Astrocyte of the hippocampus (primary cell): ENCODE data around the gene CRYGN.
A peak's percentile ranks its signal among the peaks of the same experiment; 100 is the strongest.

Experiments used
- DNase-seq: peaks from one replicate; pipeline ENCODE4 v3.0.0; 2011; ENCODE audit warnings: low read depth, low spot score

Gene CRYGN

DNA sequence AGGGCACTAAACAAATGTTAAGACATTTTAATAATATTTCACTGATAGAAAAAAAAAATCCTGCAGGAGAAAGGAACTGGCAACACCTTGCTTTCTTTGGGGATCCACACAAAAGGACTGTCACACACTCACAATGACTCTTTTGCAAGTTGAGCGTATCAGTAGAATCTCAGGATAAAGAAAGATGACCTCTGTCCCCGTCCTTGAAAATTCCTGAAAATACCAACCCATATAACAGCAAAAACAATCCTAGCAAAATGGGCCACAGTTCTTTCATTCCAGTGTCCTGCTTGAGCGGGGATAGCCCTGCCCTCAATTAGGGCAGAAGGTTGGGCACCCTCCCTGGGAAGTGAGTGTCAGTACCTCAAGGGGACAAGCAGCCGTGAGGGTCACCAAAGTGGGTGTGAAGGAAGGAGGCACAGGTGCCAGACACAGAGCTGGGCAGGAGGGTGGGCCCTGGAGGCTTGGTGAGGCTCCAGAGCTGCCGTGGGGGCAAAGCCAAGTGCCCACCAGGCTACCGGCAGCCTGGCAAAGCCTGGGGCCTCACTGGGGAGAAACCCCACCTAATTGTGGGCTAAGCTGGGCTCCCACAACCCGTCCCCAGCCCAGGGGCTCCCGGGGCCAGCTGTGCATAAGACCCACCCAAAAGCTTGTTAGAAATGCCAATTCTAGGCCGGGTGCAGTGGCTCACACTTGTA, 32.9 kb downstream of the CRYGN start:
- no peak for DNase-seq

DNA sequence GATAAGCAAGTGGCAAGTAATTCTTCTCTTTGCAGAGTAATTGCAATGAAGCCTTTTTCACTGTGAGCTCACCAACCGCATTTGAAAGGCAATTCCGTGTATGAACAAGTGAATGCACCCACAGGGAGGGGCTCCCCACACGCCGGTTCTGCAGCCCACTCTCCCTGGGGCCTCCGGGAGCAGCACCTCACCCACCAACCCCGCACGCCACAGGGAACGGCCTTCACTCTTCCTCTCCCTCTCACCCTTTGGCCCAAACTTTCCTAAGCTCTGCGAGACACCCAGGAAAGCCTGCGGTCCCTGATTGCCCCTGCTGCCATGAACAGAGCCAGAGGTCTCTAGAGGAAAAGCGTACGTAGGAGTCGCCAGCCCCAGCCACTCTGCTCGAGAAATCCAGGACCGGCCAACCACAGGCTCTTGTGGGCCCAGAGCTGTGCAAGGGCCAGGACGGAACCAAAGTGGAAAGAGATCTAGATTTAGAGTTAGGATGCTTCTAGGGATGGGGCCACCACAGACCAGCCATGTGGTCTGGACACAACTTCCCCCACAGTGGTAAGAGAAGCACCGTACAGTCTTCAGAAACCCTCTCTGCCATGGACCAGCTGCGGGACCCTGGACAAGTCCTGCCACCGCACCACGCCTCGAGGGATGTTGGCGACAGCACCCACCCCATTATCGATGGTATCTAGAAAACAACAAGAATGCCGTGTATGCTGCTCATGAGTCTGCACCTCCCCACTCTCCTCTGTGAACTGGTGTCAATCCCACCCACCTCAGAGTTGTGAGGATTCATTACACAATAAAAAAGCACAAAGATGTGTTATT, 33.7 kb downstream of the CRYGN start:
- DNase-seq: no peak

DNA sequence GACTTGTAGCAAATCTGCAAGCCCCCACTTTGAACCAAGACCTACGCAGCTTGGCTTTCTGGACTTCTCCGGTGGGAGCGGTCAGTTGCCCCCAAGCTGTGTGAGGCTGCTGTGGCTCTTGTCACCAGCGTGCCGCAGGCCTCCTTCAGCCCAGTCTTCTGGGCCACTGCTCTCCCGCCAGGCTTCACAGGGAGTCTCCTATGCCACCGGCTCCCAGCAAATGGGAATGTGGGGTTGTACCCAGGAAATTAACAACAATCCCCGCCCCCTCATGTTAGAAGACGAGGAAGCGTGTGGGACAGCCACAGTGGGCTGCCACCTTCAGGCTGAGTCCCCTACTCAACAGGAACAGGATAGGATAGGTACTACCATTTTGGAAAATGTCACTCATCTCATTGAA, 34.4 kb downstream of the CRYGN start:
- no peak for DNase-seq

DNA sequence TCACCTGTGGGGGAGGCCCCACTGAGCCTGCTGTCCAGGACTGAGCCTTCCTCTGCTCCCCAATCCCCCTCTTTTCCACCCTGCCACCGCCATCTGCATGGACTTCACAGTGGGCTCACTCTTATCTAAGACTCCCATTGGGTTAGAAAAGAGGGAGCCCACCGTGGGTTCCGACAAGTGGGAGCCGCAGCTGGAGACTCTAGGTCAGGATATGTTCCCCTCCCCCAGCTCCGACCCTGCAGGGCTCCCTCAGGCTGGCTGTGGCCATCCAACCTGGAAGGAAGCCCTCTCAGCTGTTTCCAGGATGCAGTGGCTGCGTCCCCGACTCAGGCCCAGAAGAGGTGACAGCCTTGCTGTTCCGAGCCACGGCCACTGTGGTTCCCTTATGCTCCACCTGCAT, 34.9 kb downstream of the CRYGN start:
- DNase-seq: no peak

DNA sequence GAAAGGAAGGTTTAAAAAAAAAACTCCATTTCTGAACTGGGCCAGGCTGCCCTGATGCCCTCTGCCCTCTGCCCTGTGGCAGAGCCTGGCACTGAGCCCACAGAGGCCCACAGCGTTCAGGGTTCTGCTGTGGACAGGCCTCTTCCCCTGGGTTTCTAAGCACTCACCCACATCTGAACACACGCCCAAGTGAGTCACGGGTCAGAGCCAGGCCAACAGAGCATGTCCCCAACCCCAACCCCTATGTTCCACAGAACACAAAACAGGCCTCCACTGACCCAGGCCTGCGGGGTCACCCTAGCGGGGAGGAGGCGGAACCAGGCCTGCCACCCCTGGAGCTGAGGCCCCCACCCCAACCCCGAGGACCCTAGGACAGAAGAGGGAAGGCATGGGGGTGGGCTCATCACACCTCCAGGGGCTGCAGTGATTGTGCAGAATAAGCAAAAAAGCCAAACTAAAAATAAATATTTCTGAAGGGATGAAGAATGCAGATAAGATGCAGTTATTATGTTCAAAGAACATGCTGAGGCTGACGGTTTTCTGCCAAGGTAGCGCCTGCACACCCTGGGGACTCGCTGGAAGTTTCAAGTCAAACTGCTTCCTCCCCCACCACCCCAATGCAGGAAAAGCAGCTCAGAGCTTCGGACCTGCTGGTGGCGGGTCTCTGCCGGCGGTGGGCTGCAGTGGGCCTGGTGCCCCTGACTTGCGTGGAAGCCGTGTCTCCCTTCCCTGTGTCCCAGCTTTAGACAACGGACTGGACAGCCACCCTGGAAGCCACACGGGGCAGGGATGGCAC, 35.5 kb downstream of the CRYGN start:
- peak; percentile 51 for DNase-seq

DNA sequence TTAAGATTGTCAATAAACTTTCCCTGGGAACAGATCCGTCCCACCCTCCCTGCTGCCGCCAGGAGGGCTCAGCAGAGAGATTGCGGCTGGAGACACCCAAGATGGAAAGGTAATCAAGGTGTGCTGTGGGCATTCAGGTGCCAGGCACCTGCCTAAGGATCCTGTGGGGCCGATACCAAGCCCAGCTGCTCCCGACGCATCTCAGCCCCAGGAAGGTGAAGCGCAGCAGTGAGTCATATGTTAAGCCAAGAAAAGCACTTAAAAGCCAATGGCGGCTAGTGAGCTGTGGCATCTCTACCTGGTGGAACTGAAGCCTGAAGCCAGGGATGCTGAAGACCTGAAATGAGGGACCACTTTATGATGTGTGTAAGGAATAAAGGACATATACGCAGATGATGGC, 36.2 kb downstream of the CRYGN start:
- no peak for DNase-seq

DNA sequence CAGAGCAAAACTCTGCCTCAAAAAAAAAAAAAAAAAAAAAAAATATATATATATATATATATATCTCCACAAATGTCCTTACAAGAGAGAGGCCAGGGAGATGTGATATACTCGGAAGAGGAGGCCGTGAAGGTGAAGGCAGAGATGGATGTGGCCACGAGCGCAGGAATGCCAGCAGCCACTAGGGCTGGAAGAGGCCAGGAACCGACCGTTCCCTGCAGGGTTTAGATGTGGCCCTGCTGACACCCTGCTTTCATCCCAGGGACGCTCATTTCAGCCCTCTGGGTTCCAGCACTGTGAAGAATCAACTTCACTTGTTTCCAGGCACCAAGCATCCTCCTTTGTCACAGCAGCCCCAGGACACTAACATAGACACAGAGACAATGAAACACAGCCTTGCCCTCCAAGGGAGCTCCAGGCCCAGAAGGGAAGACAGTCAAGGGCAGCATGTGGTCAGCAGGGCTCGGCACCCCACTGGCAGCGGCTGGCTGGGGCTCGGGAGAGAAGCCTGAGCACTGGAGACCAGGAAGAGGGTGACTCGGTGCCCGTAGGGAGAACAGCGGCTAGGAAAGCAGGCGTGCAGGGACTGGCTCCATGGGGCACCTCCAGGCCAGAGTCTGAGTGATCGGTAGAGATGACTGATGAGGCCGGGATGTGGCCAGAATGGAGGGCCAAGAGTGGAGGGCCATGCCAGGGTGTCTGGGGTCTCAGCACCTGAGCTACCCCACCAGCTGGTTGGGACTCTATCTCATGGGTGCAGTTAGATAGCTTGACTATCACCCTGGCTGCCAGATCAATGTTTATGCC, 37.7 kb downstream of the CRYGN start:
- no peak for DNase-seq

DNA sequence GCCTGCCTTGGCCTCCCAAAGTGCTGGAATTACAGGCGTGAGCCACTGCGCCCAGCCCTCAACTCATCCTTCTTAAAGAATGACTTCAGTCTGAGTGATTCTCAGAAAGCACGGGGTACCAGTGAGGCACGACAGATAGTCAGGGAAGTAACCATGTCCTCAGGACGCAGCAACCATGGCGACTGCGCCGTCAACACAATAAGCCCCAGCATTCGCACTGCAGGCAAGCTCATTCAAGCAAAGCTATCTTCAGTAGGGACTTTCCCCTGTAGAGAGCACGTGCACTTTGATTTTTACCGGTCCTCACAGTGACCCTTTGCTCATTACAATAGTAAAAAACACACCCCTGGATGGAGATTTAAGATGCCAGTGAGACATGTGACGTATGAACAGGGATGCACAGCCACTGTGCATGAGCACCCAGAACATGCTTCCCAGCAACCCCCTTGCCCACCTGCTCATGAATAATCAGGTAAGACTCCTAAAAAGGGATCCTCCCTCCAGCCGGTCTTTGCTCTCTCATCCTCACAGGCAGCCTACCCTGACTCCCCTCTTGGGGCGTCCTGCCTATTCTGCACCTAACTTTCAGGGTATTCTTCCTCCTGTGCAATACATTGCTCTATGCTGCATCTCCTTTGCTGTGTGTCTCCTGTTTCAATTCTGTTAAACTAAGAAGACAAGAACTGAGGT, 39.2 kb downstream of the CRYGN start:
- DNase-seq: no peak

DNA sequence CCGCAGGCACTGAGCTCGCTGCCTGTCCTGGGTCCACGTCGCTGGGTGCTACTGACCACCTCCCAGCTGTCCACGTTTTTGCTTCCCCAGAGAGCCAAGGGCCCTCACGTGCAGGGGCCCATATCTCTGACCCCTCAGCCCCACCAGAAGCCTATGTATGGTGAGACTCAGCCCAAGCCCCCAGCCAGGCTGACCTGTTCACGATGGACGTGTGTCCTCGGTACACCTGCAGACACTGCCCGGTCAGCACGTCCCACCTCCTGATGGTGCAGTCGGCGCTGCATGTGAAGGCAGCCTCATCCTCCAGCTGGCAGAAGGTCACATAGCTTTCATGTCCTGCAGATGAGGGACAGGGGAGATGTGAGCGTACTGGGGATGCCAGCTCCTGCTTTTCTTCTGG, 40.0 kb downstream of the CRYGN start:
- DNase-seq: no peak

DNA sequence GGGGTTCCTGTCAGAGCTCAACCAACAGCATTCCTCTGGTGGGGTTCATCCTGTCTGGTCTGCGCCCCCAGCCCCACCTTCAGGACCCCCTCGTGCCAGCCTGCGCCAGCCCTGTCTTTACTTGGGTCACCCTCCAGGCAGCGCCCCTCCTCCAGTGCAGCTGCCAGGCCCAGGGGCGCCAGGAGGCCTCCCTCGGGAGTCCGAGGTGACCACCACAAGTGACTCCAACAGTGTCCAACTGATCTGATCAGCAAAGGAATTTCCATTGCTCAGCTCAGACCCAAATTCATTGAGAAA, 40.7 kb downstream of the CRYGN start:
- no peak for DNase-seq

DNA sequence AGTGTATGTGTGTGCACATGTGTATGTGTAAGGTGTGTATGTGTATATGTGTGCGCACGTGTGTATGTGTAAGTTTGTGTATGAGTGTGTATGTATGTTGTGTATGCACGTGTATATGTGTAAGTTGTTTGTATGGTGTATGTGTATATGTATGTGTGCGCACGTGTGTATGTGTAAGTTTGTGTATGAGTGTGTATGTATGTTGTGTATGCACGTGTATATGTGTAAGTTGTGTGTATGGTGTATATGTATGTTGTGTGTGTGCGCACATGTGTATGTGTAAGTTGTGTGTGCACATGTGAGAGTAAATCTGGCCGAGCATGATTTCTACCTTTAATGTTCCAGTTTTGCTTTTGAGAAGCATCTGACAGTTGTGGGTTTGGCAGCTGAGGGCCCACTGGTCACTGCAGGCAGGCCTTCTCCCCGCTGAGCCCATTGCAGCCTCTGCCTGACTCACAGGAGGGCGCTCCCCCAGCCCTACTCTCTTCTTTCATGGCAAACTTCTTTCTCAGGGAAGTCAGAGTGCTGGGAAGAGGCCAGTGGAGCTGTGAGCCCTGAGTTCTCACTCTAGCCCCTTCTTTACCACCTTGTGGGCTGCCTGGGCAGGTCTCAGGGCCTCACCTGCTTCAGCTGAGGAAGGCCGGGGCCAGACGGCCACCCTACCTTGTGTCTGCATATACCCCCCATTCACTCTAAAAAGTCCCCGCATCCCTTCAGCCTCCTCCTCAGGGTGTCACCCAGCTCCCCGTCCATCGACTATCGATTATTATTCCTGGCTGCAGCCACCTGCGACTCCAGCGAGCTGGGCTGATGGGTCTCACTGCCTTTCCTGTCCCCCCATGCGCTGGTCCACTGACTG, 41.3 kb downstream of the CRYGN start:
- DNase-seq: peak; percentile 32

DNA sequence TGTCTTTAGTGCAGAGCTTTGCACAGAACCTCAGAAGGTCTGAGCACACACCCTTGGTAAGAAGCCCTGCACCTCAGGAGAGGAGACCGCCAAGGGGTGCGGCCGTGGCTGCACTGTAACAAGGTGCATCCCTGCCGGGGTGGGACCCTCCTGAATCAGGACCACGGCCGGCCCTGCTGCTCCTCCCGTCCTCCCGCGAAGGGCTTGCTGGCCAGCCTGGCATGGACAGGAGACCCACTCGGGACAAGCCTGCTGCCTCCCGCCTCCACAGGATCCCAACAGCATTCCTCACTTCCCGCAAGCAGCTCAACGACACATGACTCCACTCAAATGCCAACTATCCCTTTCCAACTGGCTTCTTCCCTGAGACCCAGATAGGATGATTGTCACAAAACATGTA, 42.9 kb downstream of the CRYGN start:
- DNase-seq: no peak

DNA sequence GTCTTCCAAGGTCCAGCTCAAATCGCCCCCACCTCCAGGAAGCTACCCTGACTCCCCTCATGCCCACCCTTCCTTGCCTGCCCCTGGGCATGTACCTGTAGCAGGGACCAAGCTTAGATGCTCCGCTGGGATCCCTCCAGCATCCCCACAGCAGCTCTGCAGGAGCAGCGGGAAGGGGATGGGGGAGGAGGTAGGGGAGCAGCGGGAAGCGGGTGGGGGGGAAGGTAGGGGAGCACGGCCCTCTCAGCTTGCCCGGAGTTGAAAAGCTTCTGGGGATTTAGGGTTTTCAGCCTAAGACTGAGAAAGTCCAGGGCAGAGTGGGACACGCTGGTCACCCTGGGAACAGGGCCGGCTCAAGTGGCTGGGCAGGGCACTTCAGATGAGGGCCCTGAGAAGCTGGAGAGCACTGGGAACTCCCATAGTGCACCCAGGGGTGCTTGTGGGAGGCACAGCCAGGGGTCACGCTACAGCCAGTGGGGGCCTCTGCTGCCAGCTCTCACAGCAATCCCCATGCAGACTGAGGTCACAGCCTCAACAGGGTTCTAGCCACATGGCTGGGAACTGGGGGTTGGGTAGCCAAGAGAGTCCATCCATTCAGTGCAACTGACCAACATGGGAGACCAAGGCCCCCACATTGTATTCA, 43.5 kb downstream of the CRYGN start:
- no peak for DNase-seq

DNA sequence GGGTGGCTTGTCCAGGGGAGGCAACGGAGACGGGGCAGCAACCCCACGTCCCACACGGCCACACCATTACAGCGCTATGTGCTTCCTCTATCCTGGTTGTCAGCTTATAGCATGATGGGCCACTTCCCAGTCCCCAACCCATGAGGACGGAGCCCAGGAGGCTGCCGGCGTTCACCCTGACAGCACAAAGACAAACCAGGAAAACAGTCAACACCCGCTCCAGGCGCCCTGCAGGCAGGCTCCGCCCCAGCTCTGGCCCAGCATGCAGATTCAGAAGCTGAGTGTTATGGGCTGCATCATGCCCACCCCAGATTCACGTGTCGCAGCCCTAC, 44.9 kb downstream of the CRYGN start:
- no peak for DNase-seq

DNA sequence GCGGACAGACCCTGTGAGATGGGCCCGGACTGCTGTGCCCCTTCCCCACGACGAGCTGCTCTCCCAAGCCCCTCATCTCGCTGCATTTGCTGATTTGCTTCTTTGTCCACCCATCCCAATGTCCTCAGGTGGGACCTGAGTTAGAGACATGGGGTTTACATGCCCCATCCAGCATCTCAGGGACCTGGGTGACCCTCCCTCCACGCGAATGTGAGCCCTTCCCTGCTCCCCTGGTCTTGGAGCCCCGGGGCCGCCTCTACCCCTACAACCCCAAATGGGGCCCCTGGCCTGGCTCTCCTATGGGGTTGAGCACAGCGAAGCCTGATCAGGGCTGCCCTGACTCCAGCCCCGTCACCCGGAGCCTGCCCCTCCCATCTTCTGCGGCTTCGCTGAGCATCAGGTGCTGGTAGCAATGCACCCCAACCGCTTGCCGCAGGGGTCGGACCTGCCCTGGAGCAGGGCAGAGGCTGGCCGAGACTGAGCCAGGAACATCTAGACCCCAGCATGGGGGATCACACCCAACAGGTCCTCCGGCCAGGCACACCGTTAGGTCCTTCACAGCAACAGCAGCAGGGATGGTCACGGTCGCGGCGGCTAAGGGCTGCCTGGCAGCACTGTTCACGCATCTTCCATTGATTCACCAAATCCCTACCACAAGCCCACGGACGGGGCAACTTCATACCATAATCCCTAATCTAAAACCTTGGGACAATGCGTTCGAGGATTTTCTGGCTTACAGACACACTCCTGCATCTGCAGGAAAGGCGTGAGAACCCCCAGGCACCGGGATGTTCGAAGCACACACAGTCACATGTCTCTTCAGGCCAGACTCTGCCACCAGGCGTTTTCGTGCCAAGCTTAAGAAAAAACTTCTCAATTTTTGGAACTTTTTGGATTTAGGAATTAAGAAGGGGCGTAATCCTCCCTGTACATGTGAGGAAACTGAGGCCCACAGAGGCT, 45.6 kb downstream of the CRYGN start:
- no peak for DNase-seq

DNA sequence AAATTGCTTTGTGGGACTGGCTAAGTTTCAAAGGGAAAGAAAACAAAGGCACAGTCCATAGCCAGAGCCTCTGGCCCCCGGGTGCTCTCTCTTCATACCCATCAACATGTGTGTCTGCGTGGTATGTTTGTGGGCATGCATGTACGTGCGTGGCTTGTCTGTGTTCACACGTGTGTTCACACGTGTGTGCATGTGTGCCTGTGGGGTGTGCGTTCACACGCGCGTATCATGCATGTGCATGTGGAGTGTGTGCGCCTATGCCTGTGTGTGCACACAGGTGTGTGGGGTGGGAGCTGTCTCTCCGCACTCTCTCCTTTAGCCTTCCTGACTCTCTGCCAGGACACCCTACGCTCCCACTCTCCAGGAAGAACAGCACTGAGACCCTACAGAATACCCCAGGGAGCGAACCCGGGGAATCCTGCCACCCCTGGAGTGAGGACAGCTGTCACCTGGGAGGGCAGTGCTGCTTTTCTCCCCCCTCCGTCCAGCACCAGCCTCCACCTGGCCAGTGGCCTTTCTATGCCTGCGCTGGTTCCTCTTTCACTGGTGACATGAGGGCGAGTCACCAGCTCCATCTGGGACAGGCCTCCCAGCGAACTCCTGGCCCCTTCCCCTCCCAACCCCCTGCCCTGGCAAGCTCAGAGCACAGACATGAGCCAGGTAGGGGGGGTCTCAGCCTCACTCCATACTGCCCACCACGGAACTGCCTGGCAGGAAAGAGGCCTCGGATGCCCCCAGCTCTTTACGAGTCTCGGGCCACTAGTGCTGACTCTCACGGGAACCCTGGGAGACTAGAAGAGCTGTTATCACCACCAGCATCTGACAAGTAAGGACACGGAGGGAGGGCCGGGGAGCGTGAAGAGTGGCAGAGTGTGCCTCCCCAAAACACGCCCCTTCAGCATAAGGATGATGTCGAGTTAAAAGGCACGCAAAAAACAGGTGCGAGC, 46.6 kb downstream of the CRYGN start:
- no peak for DNase-seq

DNA sequence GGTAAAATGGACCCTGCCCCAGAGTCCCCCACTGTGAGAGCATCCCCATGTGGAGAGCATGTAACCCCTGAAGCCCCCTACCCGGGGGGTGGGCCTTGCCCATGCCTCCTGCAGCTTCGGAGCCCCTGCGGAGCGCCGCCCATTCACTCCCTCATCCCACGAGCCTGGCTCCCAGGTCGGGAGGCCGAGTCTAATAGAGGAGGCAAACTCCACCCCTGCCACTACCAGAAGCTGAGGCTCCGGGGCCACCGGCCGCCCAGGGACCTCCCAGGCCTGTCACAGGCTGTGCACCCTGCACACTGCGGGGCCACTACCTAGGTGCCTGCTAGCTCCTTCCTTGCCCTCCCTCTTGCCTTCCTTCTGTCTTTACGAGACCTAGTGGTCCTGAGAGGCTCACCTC, 47.5 kb downstream of the CRYGN start:
- no peak for DNase-seq

DNA sequence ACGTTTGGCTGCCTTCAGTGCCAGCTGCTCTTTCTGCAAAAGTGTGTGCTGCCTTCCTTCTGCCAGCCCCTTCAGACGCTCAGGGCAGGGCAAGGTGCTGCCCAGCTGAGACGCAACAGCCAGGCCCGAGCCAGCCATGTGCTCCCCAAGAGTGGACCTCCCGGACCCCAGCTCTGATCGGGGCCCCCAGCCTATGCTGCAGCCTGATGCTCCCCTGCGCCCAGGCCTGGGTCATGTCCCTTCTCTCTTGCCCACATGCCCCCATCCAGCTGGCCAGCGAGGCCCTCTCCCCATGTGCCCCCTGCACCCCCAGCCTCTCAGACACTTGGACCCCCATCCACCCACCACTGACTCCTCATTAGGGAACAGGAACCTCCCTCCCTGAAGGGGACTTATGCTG, 47.9 kb downstream of the CRYGN start:
- no peak for DNase-seq
